ENCODE measurements around the gene ADCYAP1.

The ADCYAP1 gene

GRCh38 chr18:910247-910646 lies 5.6 kb downstream of the ADCYAP1 start:
- DNase-seq: no peak

GRCh38 chr18:911025-911424 lies 6.4 kb downstream of the ADCYAP1 start:
- no peak for DNase-seq

GRCh38 chr18:911486-911885 lies 6.8 kb downstream of the ADCYAP1 start:
- no peak for DNase-seq

- DNase-seq: no peak
Observed at GRCh38 chr18:916562-916961, 11.9 kb downstream of the ADCYAP1 start.

GRCh38 chr18:919078-919477 lies 14.4 kb downstream of the ADCYAP1 start:
- DNase-seq: no peak

GRCh38 chr18:923144-923866 lies 18.6 kb downstream of the ADCYAP1 start:
- DNase-seq: no peak

GRCh38 chr18:924987-925386 lies 20.3 kb downstream of the ADCYAP1 start:
- no peak for DNase-seq

- no peak for DNase-seq
Observed at GRCh38 chr18:926946-927345, 22.3 kb downstream of the ADCYAP1 start.

- no peak for DNase-seq
Observed at GRCh38 chr18:933082-933481, 28.4 kb downstream of the ADCYAP1 start.

GRCh38 chr18:934518-935133 lies 30.0 kb downstream of the ADCYAP1 start:
- no peak for DNase-seq

- no peak for DNase-seq
Observed at GRCh38 chr18:936941-937340, 32.3 kb downstream of the ADCYAP1 start.

- no peak for DNase-seq
Observed at GRCh38 chr18:939166-939565, 34.5 kb downstream of the ADCYAP1 start.

- no peak for DNase-seq
Observed at GRCh38 chr18:939958-940357, 35.3 kb downstream of the ADCYAP1 start.

- no peak for DNase-seq
Observed at GRCh38 chr18:941331-941730, 36.7 kb downstream of the ADCYAP1 start.

- DNase-seq: no peak
Observed at GRCh38 chr18:944440-944839, 39.8 kb downstream of the ADCYAP1 start.

- DNase-seq: no peak
Observed at GRCh38 chr18:949724-950631, 45.3 kb downstream of the ADCYAP1 start.

GRCh38 chr18:950882-951495 lies 46.3 kb downstream of the ADCYAP1 start:
- no peak for DNase-seq

- DNase-seq: no peak
Observed at GRCh38 chr18:955384-956066, 50.9 kb downstream of the ADCYAP1 start.

- no peak for DNase-seq
Observed at GRCh38 chr18:957829-958228, 53.2 kb downstream of the ADCYAP1 start.

GRCh38 chr18:959854-960253 lies 55.2 kb downstream of the ADCYAP1 start:
- no peak for DNase-seq
